ENCODE data around the gene CACNB3.
A peak's percentile ranks its signal among the peaks of the same experiment; 100 is the strongest.

The CACNB3 gene

DNA sequence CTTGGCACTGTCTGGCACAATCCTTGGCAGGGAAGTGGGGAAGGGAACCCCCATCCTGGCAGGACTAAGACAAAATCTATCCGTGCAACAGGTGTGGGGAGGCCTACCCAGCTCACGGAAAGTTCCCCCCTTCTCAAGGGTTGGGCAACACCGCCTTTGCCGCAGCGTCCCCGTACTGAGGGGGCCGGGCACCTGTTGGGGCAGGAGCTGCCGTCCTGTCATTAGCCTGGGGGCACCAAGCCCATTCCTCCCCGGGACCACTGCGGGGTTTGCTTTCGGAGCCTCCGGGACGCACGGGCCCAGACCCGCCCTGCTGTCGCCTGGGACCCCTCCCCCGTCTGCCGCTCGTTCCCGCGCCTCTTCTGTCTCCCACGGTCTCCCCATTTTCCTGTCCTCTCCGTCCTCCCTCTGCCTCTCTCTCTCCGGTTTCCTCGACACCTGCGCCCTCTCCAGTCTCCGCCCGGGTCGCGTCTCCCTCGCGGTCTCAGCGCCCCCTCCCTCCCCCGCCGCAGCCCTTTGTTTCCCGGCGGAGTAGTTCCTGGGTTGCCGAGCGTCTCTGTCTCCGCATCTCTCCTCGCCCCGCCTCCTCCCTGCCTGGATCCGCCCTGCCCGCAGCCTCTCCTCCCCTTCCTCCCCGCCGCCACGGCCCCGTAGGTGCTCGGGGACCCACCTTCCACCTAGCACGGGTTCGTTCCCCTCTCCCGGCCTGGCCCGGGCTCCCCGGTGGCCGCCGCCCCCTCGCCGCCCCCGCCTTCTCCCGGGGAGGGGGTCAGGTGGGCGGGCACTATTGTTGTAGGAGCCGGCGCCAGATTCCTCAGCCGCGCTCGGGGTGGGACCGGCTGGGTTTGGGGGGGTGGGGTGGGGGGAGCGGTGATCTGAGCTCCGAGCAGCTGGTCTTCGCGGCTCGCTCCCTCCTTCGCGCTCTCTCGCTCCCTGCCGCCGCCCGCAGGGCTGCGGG lies at the start of gene CACNB3:
CACNB3 (plus strand) TSS at position 624 of the 958 bp plus-strand sequence. CDS start 434 bp downstream, outside the sequence.
- DNase-seq: peak in 9 of 10 donors; percentile 47 to 94 (median 70)
- intact Hi-C loops (cut with DNase I): no loop called here

DNA sequence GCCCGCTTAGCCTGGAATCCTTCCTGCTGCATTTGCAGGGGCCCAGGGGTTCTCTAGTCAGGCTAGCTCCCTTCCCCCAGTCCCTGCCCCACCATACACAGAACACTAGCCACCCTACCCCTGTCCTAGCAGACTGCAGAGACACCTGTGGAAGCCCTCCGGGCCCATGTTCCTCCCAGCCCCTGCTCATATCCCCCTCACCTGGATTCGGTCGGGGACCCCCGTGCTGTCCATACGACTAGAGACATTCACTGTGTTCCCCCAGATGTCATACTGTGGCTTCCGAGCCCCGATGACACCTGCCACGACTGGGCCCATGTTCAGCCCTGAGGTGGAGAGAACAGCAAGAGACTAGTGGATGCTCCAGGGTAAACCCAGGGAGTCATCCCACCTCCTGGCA lies 49.6 kb upstream of the CACNB3 start:
- peak in 2 of 10 donors; percentile 39 to 72 for DNase-seq
- intact Hi-C loops (cut with DNase I): no loop called here

DNA sequence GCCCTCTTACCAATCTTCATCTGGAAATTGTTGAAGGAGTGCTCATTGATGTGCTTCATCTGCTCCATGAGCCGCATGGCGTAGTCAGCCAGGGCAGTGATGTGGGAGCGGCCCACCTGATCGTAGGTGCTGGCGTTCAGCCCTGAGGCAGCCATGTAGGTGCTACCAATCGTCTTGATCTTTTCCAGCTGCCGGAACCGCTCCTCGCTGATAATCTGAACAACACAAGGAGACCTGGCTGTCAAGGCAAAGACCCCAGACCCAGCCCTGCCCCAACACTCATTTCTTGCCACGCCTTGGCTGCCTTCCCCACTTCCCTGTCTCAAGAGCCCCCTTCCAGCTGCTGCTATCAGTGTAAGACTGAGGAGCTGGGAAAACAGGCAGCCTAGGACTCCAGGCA lies 47.5 kb upstream of the CACNB3 start:
- intact Hi-C loops (cut with DNase I): no loop called here
- DNase-seq: peak in 1 of 10 donors; percentile 41

DNA sequence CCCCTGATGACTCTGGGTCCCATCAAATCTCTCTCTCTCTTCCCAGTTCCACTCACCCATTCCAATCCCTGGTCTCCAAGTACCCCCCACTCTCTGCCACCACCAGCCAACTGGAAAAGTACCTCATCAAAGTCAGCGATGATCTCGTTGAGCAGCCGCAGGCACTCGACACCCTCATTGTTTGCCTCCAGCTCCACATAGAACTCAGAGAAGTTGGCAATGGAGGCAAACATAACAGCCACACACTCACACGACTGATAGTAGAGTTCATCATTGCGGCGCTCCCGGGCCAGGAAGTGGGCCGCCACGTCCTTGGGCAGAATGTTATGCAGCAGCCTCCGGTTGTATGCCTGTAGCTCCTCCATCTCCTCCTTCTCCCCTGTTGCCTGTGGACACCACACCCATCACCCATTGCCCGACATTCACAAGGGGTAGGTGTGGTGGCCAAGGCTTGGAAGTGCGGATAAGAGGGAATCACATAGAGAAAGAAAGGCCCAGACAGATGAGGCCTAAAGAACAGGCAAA lies 46.6 kb upstream of the CACNB3 start:
- peak in 2 of 10 donors; percentile 43 to 45 for DNase-seq
- intact Hi-C loops (cut with DNase I): no loop called here

DNA sequence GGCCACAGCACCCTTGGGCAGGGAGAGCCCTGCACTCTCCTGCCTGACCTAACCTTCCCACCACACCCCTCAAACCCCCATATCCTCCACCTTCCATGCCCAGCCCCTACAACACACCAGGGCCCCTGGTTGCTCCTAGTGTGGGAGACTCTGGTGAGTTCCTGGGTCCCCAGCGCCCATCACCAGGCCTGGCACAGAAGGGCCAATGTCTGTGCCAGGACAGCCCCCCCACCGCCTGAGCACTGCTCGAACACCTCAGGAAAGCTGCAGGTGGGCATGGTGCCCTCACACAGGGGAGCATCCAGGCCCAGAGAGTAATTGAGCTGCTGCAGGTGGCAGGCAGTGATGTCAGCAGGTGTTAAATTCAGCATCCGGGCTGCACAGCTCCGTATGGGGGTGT lies 44.6 kb upstream of the CACNB3 start:
- peak in 3 of 10 donors; percentile 25 to 59 (median 41) for DNase-seq
- intact Hi-C loops (cut with DNase I): no loop called here

DNA sequence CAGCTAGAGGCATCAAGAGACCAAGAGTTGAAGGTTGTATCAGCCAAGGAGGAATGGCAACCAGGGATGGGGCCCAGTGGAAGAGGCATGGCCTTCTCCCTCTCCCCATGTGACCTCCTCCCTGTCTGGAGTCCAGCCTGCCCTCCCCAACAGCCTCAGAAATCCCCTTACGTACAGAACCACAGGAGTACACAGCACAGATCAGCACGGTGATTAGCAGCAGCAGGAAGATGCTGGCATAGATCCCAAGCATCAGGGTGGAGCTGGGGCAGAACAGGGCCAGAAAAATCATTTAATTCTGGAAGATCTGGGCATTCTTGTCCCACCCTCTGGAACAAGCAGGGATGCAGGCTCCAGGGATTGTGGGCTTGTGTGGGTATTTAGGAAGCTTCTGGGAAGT lies 43.8 kb upstream of the CACNB3 start:
- peak in 2 of 10 donors; percentile 36 to 44 for DNase-seq
- intact Hi-C loops (cut with DNase I): no loop called here

DNA sequence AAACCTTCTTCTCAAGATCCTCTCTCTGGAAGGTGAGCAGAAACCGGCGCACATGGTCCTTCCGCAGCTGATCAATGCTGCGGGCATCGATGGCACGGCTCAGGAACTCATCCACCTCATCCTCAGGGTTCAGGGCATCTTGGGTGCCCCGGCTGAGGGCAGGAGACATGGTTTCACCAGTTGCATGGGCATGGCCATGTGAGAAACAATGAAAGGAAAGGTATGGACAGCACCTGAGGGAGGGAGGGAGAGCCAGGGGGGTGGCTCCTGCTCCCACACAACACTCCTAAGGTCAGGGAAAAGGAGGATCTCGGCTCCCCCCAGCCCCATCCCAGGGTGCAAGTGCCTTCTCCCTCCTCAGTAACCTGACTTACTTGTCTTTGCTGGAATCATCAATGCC lies 43.0 kb upstream of the CACNB3 start:
- DNase-seq: peak in 2 of 10 donors; percentile 7 to 39
- intact Hi-C loops (cut with DNase I): no loop called here

DNA sequence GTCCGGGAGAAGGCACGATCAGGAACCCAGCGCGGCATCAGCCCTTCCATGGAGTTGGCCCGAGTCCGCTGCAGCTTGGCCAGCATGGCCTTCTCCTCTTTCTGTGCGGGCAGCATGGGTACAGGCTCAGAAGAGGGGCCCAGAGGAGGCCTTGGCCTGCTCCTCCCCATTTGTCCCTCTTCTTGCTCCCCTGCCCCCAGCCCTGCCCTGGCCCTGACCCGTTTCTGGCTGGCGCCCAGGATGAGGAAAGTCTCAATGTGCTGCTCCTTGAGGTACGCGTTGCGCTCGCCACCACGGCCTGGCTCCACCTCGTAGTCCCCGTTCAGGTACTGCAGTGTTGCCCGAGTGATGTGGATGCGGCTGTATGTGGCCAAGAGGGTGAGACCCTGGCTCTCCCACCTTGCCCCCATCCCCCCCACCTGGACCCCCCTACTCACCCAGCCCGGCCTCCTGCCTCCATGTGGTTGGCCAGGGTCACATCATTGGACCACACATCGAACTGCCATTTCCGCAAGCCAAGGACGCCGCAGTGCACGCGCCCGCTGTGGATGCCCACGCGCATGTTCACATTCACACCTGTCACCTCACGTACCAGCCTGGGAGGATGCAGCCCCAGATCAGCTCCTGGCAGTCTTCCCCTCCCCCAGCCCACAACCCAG lies 42.2 kb upstream of the CACNB3 start:
- intact Hi-C loops (cut with DNase I): no loop called here
- DNase-seq: peak in 3 of 10 donors; percentile 24 to 84 (median 83)

DNA sequence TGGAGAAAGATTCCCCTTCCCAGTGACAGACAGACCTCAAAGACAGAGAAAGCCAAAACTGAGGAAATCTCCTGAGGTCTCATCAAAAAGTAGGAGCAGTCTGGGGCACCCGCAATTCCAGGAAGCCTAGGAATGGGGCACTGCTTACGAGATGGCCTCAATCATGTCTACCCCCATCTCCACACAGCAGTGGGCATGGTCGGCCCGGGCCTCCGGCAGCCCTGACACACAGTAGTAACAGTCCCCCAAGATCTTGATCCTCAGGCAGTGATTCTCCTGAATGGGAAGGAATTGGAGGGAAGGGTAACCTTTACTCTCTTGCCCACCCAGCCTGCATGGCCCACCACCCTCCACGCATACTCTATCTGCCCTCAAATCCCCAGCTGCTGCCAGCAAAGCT lies 41.3 kb upstream of the CACNB3 start:
- peak in 2 of 10 donors; percentile 46 to 71 for DNase-seq
- intact Hi-C loops (cut with DNase I): no loop called here

DNA sequence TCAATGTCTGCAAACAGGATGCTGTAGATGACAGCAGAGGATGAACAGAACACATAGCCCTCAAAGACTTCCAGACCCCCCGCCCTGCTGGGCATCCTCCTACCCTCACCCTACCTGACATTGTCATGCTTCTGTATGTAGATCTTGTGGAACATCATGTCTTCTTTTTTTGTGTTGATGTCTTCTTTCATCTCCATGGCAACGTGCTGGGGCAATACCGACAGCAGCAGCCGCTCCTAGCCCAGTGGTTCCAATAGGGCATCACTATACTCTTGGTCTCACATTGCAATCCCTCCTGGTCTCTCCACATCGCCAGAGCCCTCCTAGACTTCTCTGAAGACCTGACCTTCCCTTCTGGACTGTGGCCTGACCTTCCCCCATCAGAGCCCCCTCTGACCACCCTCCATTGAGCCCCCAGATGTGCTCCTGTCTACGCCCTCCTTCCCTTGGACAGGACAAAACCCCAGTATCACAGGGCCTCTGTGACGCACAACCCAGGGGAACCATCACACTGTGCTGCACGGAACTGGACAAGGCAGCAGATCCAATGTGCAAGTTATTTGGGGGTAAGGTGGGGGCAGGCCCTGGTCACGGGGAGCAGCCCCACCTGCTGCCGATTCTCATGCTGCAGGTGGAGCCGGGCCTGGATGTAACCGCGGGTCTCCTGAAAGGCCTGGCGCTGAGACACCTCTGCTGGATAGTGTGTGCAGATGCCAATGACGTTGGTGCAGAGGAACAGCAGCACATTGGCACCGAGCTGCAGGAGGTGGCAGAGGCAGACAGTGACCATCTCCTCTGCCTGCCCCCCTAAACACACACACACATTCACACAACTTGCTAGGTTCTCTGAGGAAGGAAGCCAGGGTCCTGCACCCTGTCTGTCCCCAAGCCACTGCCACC lies 40.5 kb upstream of the CACNB3 start:
- intact Hi-C loops (cut with DNase I): no loop called here
- peak in 3 of 10 donors; percentile 35 to 74 (median 47) for DNase-seq

DNA sequence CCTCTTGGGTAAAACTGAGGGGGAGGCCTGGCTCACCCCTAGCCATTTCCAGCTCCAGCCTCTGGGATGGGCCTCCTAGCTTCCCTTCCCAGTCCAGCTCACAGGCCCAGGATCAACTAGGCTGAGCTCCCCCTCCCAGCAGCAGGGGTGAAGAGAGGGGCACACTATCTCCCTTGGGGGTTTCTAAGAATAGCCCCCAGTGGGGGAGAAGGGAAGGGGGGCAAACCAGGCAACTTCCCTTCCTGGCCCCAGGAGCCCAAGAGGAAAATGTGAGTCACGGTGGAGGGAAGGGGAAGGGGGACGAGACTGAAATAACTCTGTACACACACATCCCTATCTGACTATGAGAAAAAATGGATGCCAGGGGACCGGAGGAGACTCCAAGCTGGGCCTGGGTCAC lies 38.4 kb upstream of the CACNB3 start:
- peak in 2 of 10 donors; percentile 13 to 43 for DNase-seq
- intact Hi-C loops (cut with DNase I): no loop called here

DNA sequence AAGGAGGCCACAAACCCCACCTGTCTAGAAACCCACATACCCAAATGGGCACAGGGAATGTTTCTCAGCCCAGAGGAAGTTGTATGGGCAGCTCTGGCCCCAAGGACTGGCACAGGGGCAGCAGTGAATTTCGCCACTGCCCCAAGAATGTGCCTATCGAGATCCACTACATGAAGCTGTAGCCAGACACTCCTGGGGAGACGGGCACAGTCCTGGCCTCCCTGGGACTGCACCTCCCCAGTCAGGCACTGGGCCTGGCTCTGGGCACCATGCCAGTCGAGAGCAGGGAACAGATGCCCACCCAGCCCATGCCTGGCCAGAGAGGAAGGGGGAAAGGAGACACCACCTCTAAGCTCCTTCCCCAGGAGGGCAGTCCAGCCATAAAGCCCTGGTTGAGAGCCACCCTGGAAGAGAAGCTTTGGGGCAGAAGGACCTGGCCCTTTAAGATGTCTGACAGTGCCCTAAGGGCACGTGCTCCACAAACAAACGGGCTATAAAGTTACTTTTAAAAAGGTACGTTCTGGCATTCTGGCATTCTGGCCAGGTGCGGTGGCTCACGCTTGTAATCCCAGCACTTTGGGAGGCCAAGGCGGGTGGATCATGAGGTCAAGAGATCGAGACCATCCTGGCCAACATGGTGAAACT lies 37.8 kb upstream of the CACNB3 start:
- DNase-seq: peak in 2 of 10 donors; percentile 18 to 22
- intact Hi-C loops (cut with DNase I): no loop called here

DNA sequence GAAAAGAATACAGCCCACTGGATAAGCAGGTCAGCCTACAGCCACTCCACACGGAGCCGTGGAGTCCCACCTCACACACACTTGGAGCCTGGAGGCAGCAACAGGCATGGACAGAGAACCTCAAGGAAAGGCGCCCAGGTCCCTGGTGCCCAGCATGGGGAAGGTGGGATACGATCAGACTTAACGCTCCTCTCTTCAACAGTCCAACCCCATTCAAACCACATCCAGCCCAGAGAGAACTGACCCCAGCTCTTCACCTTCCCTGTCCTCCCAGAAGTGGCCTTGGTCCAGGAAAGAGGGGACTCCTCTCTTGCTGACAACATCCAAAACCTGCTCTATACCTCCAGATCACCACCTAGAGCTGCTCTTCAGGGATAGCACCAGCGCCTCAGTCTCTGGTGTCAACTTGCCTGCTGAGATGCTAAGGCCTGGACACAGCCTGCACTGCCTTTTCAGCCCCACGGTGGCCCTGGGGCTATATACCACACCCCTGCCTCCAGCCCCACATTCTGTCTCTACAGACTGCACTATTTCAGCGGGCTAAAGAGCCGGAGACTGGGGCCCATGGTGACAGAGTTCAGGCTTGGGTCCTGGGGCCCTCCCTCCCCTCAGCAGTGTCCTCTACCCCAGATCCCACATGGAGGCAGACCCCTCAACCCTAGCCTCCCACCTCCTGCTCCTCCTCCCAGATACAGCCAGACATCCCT lies 36.4 kb upstream of the CACNB3 start:
- peak in 2 of 10 donors; percentile 64 to 65 for DNase-seq
- intact Hi-C loops (cut with DNase I): no loop called here

DNA sequence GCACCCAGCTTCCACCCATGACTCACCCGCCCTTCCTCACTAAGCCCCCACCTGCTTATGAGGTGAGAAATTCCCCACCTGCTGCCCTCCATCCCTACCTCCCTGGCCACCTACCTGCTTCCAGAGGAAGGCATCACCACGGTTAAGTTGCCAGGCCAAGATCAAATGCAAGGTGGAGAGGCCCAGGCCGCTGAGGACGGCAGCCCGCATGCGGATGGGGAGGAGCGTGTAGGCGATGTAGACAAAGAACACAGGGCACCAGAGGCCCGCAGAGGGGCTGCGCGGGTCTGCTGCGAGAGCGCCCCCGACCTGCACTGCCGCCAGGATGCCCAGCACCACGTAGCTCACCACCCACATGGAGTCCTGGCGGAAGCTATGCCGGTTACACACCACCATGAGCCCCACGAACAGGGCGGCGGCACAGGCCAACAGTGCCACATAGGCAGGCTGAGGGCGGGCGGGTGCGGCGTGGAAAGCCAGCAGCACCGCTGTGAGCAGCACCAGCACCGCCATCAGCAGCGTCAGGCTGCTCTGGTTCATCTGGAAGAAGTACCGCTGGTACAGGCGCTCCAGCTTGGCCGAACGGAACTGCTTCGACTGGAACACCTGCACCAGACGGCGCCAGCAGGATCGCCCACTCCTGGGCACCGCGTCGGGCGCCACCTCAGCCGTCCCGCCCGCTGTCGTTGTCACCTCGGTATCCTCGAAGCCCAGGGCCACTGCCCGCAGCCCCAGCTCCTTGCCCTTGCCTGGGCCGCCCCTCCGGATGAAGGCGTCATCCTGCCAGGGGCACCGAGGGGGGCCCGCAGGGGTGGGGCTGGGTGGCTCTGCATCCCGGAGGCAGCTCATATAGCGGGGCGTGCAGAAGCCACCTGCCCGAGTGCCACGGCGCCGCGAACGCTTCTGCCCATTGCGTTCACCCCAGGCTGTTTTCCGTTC lies 35.6 kb upstream of the CACNB3 start:
- intact Hi-C loops (cut with DNase I): no loop called here
- DNase-seq: peak in 2 of 10 donors; percentile 67 to 80

DNA sequence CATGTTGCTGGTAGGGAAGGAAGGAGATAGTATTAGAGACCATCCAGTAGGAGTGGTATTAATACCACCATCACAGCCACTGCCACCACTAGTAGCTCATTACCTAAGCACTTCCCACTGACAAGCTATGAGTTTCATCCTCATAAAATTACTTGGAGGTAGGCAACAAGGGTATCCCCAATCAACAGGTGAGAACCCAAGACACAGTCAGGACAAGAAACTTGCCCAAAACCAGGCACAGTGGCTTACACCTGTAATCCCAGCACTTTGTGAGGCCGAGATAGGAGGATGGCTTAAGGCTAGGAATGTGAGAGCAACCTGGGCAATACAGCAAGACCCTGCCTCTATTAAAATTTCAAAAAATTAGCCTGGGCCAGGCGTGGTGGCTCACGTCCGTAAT lies 34.9 kb upstream of the CACNB3 start:
- intact Hi-C loops (cut with DNase I): no loop called here
- peak in 1 of 10 donors; percentile 21 for DNase-seq

DNA sequence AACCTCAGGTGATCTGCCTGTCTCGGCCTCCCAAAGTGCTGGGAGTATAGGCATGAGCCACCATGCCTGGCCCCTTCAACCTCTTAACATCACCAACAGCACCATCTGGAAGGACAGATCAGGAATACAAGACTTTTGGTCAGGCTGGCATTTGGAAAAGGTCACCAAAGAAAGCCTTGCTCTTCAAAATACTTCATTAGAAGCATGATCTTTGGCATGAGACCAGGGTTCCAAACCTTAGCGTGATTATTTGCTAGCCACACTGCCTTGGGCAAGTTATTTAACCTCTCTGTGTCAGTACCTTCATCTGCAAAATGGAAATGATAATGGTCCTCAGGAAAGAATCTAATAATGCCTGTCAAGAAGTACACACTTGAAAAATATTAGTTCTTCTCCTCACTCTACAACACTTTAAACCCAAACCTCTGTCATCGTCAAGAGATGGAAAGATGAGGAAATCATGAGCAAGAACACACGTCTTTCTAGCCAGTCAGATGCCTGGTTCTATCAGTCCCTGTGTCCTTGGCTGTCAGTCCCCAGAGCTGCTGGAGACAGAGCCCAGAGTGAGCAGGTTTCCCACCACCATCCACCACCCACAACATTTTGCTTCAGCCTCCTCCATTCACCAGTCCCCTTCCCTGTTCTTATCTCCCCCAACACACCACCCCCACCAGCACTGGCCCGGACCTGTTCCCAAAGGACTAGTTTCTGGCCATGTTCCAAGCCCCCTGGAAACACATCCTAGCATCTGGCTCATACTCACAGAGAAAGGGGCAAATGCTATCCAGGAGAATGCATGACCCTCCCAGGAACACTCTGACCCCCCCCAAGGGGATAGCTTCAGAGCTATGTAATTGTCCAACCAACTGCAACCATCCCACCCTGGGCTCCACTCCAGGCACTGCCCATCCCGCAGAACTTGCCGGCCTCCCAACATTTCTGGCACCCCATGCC lies 31.4 kb upstream of the CACNB3 start:
- intact Hi-C loops (cut with DNase I): no loop called here
- peak in 1 of 10 donors; percentile 44 for DNase-seq

All from posterior cingulate gyrus (tissue), 11 donors.